Aorta (tissue), 5 donors: Measurements from ENCODE around the gene CLTCL1. TPM values are rescaled to one million over a fixed set of nuclear protein-coding genes. Genes with fewer than 3 reads are reported as not detected.

Experiments
- ATAC-seq: fragments of 200-7000 bp; cut with Tn5 transposase; one replicate; pipeline ENCODE4 v1.9.1; 2022; ENCODE audit warnings: moderate library complexity; ENCODE audit not compliant: low FRiP score
- DNase-seq, 2 donors: peaks; one replicate each; pipeline ENCODE4 v3.0.0-alpha.2; 2020
- H3K27ac ChIP-seq, 2 donors: one replicate each; pipeline ENCODE4 v1.5.1; 2013; ENCODE audit warnings: low read length in 2 of 2, mild to moderate bottlenecking in 2 of 2, moderate library complexity in 2 of 2, control low read depth in 1 of 2, inconsistent platforms in 1 of 2, low read depth in 1 of 2
- H3K27me3 ChIP-seq, 2 donors: one replicate each; pipeline ENCODE4 v1.6.1; 2013; ENCODE audit warnings: control low read depth in 1 of 2, low read length in 1 of 2, mild to moderate bottlenecking in 1 of 2, moderate library complexity in 1 of 2; ENCODE audit not compliant: insufficient read depth in 2 of 2, control insufficient read depth in 1 of 2
- H3K36me3 ChIP-seq, 2 donors: one replicate each; pipeline ENCODE4 v1.6.1; 2013; ENCODE audit warnings: control low read depth in 1 of 2, low read length in 1 of 2, mild to moderate bottlenecking in 1 of 2; ENCODE audit not compliant: insufficient read depth in 2 of 2, control insufficient read depth in 1 of 2
- H3K4me1 ChIP-seq, 2 donors: one replicate each; pipeline ENCODE4 v1.6.1; 2013; ENCODE audit warnings: low read length in 2 of 2, control low read depth in 1 of 2, mild to moderate bottlenecking in 1 of 2, moderate library complexity in 1 of 2; ENCODE audit not compliant: insufficient read depth in 2 of 2, control insufficient read depth in 1 of 2
- H3K4me3 ChIP-seq, 2 donors: one replicate each; pipeline ENCODE4 v1.5.1; 2013; ENCODE audit warnings: low read length in 2 of 2, control low read depth in 1 of 2, mild to moderate bottlenecking in 1 of 2
- H3K9me3 ChIP-seq: one replicate; pipeline ENCODE4 v1.6.1; 2013; ENCODE audit warnings: mild to moderate bottlenecking, low read length; ENCODE audit not compliant: control insufficient read depth
- WGBS, 2 donors: extraction: QIAGEN DNeasy Blood & Tissue Kit; methylation state at CpG; one replicate each; pipeline ENCODE4 v1.1.7; 2013; 5-methylcytosine and 5-hydroxymethylcytosine counted together
- intact Hi-C, 2 donors: fragments of 100-400 bp; cut with DNase I; formaldehyde crosslinking; loops; one replicate each; pipeline versions ENCODE4 v1.14.2 to v1.15.0; 2022
- polyA plus RNA-seq, 2 donors: library from polyadenylated mRNA; stranded (reverse); fragments of 200-250 nt; gene quantifications; one replicate each; pipeline ENCODE4 v1.2.3, GENCODE V29; 2013
- total RNA-seq, 2 donors: library from RNA; stranded (reverse); fragmentation: NEBNext Ultra II Directional; extraction: Animal tissue kit (Norgen Biotek cat#: 25700); gene quantifications; one replicate each; pipeline ENCODE4 v1.2.1, GENCODE V29; 2021
- donor health status: healthy with polysubstance abuse.
- donor health status: Bipolar disorder and iron deficiency.
- donor health status: DM: no; HTN: no; CAD: no.
- donor health status: DM: no; HTN: no; CAD: no.
- donor health status: DM: yes; HTN: yes; CAD: no.

CLTCL1 gene
- total and polyA plus RNA-seq, 4 donors: 0.25 to 8.1 (median 7.0) TPM

DNA sequence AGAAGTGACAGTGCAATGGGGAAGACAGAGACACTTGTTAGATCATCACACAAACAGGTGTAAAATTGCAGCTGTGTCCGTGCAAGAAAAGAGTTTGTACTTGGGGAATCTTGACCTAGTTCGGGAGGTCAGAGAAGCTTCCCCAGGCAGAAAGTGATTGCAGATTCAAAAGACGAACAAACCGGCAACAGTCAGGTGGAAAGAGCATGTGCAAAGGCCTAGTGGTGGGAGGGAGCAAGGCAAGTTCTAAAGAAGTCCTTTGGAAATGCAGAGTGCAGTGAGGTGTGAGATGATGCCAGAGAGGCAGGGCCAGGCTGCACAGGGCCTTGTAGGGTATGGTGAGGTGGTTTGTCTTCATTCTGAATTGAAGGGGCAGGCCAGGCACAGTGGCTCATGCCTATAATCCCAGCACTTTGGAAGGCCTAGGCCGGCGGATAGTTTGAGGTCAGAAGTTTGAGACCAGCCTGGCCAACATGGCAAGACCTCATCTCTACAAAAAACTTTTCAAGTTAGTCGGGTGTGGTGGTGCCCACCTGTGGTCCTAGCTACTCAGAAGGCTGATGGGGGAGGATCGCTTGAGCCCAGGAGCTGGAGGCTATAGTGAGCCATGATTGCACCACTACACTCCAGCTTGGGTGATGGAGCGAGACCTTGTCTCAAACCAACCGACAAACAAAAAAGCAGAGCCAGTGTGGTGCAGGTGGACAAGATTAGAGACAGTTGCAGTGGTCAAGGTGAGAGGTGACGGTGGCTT, 145.1 kb downstream of the CLTCL1 start:
- Histone ChIP-seq H3K27me3 (no peaks in the 10 kb centered on the region), H3K36me3 (peaks cover 0 to 1% of the 10 kb centered on the region in 2 donors), H3K4me1 (no peaks in the 10 kb centered on the region), H3K4me3 (no peak overlapping the region), H3K9me3 (no peaks in the 10 kb centered on the region), H3K27ac (no peak overlapping the region)
- no peak for DNase-seq
- no peak for ATAC-seq
- intact Hi-C loops: loop anchor here (5.0 to 10.0 kb wide), 2 partner anchors 288 to 481 kb away; partner anchors contain the start of genes HIRA (in 1 of the 2) and MRPL40 (in 1 of the 2)
- 84 to 86% methylated on average over 11 of the region's 11 CpGs for WGBS, 2 donors

GRCh38 chr22:19143967-19144400, 147.5 kb downstream of the CLTCL1 start:
- no peak for ATAC-seq
- Histone ChIP-seq H3K4me3 (peak overlapping the region; percentile 44 to 69), H3K27ac (peak overlapping the region in 1 of 2 donors; percentile 58), H3K27me3 (no peaks in the 10 kb centered on the region), H3K9me3 (no peaks in the 10 kb centered on the region), H3K4me1 (no peaks in the 10 kb centered on the region), H3K36me3 (peaks cover 0 to 7% of the 10 kb centered on the region in 2 donors)
- no peak for DNase-seq
- 2% methylated on average over 17 of the region's 17 CpGs for WGBS, 2 donors
- intact Hi-C loops: loop anchor here in 1 of 2 donors (2.0 to 10.0 kb wide), 2 partner anchors 35 to 291 kb away; partner anchors contain the start of genes HIRA, MRPL40 and SLC25A1

DNA sequence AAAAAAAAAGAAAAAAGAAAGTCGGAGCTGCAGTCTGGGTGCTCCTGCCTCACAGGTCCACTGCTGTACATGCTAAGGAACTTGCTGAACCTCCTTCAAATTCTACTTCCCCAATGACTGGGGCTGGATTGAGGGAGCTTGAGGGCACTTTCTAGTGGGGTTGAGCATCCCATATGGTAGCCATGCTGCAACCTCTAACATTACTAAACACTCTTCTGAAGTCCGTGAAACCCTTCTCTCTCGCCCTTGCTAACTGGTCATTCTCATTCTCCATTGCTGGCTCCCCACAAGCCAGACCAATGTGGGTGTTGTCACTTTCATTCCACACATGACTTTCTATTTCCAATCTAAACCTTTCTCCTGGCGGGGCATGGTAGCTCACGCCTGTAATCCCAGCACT, 148.3 kb downstream of the CLTCL1 start:
- H3K4me1 ChIP-seq: no peaks in the 10 kb centered on the region
- H3K27ac ChIP-seq: no peak overlapping the region
- no peak overlapping the region for H3K4me3 ChIP-seq
- ATAC-seq: no peak
- peaks cover 0 to 7% of the 10 kb centered on the region in 2 donors for H3K36me3 ChIP-seq
- H3K27me3 ChIP-seq: no peaks in the 10 kb centered on the region
- 76 to 78% methylated on average over 5 of the region's 5 CpGs for WGBS, 2 donors
- intact Hi-C loops: loop anchor here in 1 of 2 donors (10.0 kb wide), 1 partner anchor 292 kb away; the partner anchor contains the start of genes HIRA and MRPL40
- no peaks in the 10 kb centered on the region for H3K9me3 ChIP-seq
- no peak for DNase-seq

DNA sequence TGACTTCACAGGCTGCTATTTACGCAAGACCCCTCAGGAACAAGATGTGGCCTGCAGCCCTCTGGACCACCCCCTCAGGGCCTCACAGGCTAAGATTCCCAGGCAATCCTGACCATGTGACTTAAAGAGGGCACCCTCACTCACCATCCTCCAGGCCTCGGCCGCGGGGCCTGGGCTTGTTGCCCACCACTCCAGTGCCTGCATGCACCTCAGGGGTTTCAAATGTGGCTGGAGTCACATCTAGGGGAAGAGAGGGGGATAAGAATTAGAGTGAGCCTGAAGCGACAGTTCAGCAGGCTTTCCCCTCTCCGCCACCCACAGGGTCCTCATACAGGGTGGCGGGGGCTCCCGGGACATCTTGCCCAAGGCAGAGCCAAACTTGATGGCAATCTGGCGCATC, 149.1 kb downstream of the CLTCL1 start:
- no peak for ATAC-seq
- no peaks in the 10 kb centered on the region for H3K4me1 ChIP-seq
- WGBS, 2 donors: 96 to 98% methylated on average over 9 of the region's 9 CpGs
- no peak overlapping the region for H3K4me3 ChIP-seq
- DNase-seq: no peak
- no peaks in the 10 kb centered on the region for H3K9me3 ChIP-seq
- no peaks in the 10 kb centered on the region for H3K27me3 ChIP-seq
- no peak overlapping the region for H3K27ac ChIP-seq
- intact Hi-C loops: loop anchor here in 1 of 2 donors (10.0 kb wide), 1 partner anchor 292 kb away; the partner anchor contains the start of genes HIRA and MRPL40
- H3K36me3 ChIP-seq: peaks cover 0 to 7% of the 10 kb centered on the region in 2 donors

DNA sequence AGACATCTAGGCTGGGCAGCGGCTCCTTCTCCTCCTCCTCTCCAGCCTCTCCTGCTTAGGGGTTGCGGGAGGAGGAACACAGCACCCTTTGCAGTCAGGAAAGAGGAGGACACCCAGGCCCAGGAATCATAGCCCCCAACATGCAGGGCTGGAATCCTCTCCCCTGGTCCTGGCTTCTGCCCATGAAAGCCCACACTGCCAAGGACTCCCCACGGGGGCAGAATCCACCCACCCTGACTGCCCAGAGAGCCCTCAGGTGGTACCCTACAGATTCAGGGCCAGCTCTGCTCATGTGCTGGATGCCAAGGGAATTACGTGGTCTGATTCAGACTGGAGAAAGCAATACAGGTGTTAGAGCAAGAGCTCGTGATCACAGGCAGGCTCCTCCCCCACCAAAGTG, 151.5 kb downstream of the CLTCL1 start:
- no peak for ATAC-seq
- WGBS, 2 donors: 87 to 88% methylated on average over 5 of the region's 5 CpGs
- H3K36me3 ChIP-seq: peaks cover 0 to 7% of the 10 kb centered on the region in 2 donors
- no peaks in the 10 kb centered on the region for H3K4me1 ChIP-seq
- H3K9me3 ChIP-seq: no peaks in the 10 kb centered on the region
- intact Hi-C loops: loop anchor here in 1 of 2 donors (10.0 kb wide), 1 partner anchor 295 kb away; the partner anchor contains the start of genes HIRA and MRPL40
- no peak overlapping the region for H3K27ac ChIP-seq
- DNase-seq: no peak
- no peak overlapping the region for H3K4me3 ChIP-seq
- no peaks in the 10 kb centered on the region for H3K27me3 ChIP-seq

DNA sequence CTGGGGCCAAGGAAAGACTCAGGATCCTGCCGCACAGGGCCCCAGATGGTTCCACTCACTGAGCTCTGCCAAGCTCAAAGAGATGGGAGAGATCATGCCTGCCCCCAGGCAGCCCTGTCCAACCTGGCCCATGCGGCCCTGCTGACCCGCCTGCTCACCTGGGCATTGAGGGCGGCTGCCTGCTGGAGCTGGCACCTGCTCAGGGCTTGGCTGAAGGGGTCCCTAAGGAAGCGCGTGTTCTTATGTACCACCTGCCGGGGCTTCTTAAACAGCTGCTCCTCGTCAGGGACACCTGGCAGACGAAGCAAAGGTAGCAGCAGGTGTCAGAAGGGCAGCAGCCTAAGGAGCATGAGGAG, 152.5 kb downstream of the CLTCL1 start:
- H3K27me3 ChIP-seq: no peaks in the 10 kb centered on the region
- peaks cover 0 to 7% of the 10 kb centered on the region in 2 donors for H3K36me3 ChIP-seq
- H3K27ac ChIP-seq: no peak overlapping the region
- intact Hi-C loops: no loop called here
- H3K9me3 ChIP-seq: no peaks in the 10 kb centered on the region
- DNase-seq (no peak), ATAC-seq (no peak)
- H3K4me1 ChIP-seq: no peaks in the 10 kb centered on the region
- H3K4me3 ChIP-seq: no peak overlapping the region
- 91 to 93% methylated on average over 9 of the region's 9 CpGs for WGBS, 2 donors

DNA sequence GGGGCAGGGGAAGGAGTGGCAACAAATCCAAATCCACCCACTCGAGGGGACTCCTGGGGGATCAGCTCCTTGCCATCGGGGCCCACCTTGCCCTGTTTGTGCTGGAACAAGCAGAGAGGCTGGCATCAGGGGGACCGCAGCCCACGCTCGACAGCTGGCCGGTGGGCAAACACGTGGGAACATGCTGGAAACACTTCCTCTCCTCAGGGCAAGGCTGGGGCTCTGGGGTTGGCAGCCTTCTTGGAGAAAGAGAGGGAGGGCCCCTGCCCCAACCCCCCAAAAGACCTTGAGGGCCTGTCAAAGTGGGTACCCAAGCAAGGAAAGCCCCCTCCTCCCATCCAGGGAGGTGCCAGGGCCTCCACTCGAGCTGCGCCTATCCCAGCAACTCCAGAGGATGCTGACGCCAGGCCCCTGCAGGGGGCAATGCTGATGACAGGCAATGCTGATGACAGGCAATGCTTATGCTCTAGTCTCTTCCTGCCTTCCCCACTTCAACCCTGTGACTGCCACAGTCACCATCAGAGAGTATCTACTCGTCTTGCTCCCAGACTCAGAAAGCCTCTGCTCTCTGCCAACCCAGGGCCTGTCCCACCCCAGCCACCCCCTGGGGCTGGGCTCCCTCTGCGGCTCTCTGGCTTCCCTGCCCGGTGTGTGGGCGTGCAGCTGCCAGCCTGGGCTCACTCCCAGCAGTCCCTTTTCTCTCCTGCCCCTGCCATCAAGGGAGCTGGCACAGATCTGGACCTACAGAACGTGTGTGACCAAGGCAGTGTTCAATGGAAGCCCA, 153.1 kb downstream of the CLTCL1 start:
- H3K27ac ChIP-seq: no peak overlapping the region
- peaks cover 0 to 10% of the 10 kb centered on the region in 2 donors for H3K36me3 ChIP-seq
- peak in 1 of 2 donors; percentile 73 for DNase-seq
- 67 to 74% methylated on average over 15 of the region's 15 CpGs for WGBS, 2 donors
- H3K9me3 ChIP-seq: no peaks in the 10 kb centered on the region
- intact Hi-C loops: no loop called here
- H3K4me1 ChIP-seq: no peaks in the 10 kb centered on the region
- ATAC-seq: no peak
- H3K27me3 ChIP-seq: no peaks in the 10 kb centered on the region
- no peak overlapping the region for H3K4me3 ChIP-seq

GRCh38 chr22:19137384-19138216, 153.9 kb downstream of the CLTCL1 start:
- H3K36me3 ChIP-seq: peaks cover 0 to 10% of the 10 kb centered on the region in 2 donors

More at GRCh38 chr22:19137384-19138216, 153.9 kb downstream of the CLTCL1 start:
- peak in 1 of 2 donors; percentile 35 for DNase-seq
- Histone ChIP-seq H3K27me3 (no peaks in the 10 kb centered on the region), H3K4me3 (no peak overlapping the region), H3K27ac (no peak overlapping the region), H3K4me1 (no peaks in the 10 kb centered on the region), H3K9me3 (no peaks in the 10 kb centered on the region)
- WGBS, 2 donors: 92 to 96% methylated on average over 11 of the region's 11 CpGs
- intact Hi-C loops: no loop called here
- no peak for ATAC-seq
